ENCODE results near the gene USP24.

DNA sequence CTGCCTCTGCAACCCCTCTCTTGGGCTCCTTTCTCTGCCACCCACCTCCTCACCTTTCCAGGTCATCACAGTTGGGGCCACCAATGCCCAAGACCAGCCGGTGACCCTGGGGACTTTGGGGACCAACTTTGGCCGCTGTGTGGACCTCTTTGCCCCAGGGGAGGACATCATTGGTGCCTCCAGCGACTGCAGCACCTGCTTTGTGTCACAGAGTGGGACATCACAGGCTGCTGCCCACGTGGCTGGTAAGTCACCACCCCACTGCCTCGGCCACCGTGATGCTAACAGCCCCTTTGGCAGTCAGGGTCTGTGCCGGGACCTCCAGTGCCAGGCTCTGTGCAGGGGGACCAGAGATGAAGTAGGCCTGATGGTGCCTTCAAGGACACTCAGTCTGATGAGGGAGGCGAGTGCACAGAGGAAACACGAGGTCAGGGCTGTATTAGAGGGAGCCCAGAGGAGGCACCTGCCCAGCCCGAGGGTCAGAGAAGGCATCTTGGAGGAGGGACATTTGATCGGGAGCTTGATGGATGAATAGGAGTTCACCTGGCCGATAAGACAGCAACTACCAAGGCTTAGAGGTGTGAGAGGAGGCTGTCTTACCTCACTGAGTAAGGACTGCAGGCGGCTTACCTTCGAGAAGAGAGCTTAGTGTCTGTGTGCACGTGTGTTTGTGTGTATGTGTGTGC, 157.8 kb downstream of the USP24 start:
- TF ChIP-seq, protein P1, sequence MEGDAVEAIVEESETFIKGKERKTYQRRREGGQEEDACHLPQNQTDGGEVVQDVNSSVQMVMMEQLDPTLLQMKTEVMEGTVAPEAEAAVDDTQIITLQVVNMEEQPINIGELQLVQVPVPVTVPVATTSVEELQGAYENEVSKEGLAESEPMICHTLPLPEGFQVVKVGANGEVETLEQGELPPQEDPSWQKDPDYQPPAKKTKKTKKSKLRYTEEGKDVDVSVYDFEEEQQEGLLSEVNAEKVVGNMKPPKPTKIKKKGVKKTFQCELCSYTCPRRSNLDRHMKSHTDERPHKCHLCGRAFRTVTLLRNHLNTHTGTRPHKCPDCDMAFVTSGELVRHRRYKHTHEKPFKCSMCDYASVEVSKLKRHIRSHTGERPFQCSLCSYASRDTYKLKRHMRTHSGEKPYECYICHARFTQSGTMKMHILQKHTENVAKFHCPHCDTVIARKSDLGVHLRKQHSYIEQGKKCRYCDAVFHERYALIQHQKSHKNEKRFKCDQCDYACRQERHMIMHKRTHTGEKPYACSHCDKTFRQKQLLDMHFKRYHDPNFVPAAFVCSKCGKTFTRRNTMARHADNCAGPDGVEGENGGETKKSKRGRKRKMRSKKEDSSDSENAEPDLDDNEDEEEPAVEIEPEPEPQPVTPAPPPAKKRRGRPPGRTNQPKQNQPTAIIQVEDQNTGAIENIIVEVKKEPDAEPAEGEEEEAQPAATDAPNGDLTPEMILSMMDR (IDR thresholded peaks at IDR 0.05), result no peak
- TF ChIP-seq EZH2 (IDR thresholded peaks at IDR 0.05), result no peak
- TF ChIP-seq EZH2phosphoT487 (IDR thresholded peaks at IDR 0.05), result no peak
